HG02973 (cell line): ENCODE data around the gene KNL1.
"Not testable (repeated sequence)": the region's sequence is repeated elsewhere in the genome, so short reads cannot be mapped to it uniquely, and the experiment has no call there.

Source experiments
- ATAC-seq: cut with Tn5 transposase; IDR thresholded peaks from one replicate; pipeline ENCODE4 v1.9.1; 2021; ENCODE audit warnings: moderate library complexity; ENCODE audit not compliant: unreplicated experiment

Gene KNL1

GRCh38 chr15:40647523-40647922 lies 53.5 kb downstream of the KNL1 start:
- ATAC-seq = no peak

- no peak for ATAC-seq
Observed at GRCh38 chr15:40650479-40650878, 56.4 kb downstream of the KNL1 start.

GRCh38 chr15:40660686-40661085 lies 66.6 kb downstream of the KNL1 start:
- ATAC-seq = no peak

- no peak for ATAC-seq
Observed at GRCh38 chr15:40664909-40665308, 70.9 kb downstream of the KNL1 start.

GRCh38 chr15:40676290-40676689 lies 82.2 kb downstream of the KNL1 start:
- not testable (repeated sequence) for ATAC-seq

GRCh38 chr15:40676906-40677305 lies 82.9 kb downstream of the KNL1 start:
- ATAC-seq = not testable (repeated sequence)

GRCh38 chr15:40680151-40680550 lies 86.1 kb downstream of the KNL1 start:
- ATAC-seq = no peak

GRCh38 chr15:40680959-40681358 lies 86.9 kb downstream of the KNL1 start:
- ATAC-seq = not testable (repeated sequence)

- no peak for ATAC-seq
Observed at GRCh38 chr15:40684381-40684780, 90.3 kb downstream of the KNL1 start.

GRCh38 chr15:40685376-40685775 lies 91.3 kb downstream of the KNL1 start:
- no peak for ATAC-seq

- no peak for ATAC-seq
Observed at GRCh38 chr15:40688932-40689799, 95.1 kb downstream of the KNL1 start.

GRCh38 chr15:40691737-40692136 lies 97.7 kb downstream of the KNL1 start:
- no peak for ATAC-seq

GRCh38 chr15:40693904-40694687 lies 100.0 kb downstream of the KNL1 start:
- ATAC-seq = no peak

GRCh38 chr15:40694688-40695468 lies 100.8 kb downstream of the KNL1 start, which contains the start of gene RAD51:
Gene RAD51 (plus strand): TSS chr15:40695174. CDS start chr15:40698759, 3,585 bp downstream.
- peak; percentile 77 for ATAC-seq

GRCh38 chr15:40695469-40695890 lies 101.4 kb downstream of the KNL1 start:
- peak; percentile 18 for ATAC-seq

- ATAC-seq = no peak
Observed at GRCh38 chr15:40696228-40696627, 102.2 kb downstream of the KNL1 start.

GRCh38 chr15:40697916-40698315 lies 103.9 kb downstream of the KNL1 start:
- ATAC-seq = no peak

GRCh38 chr15:40702077-40702476 lies 108.0 kb downstream of the KNL1 start:
- ATAC-seq = no peak

GRCh38 chr15:40706121-40706520 lies 112.1 kb downstream of the KNL1 start:
- no peak for ATAC-seq
